Stomach (tissue), 4 donors: Measurements from ENCODE around the gene GNRHR.

Experiments used
- CTCF ChIP-seq, 7 experiments: fragments of 450-650 bp in 4 of 7; fragments of 200-600 bp in 3 of 7; sonication (generic) in 3 of 7; IDR thresholded peaks; one replicate each; pipeline ENCODE4 v1.5.1; 2016 to 2019; ENCODE audit warnings: antibody characterized with exemption in 7 of 7, control low read depth in 2 of 7, mild to moderate bottlenecking in 1 of 7
- EP300 ChIP-seq: sonication (generic); formaldehyde crosslinking; IDR thresholded peaks from one replicate; pipeline ENCODE4 v1.6.1; 2017; ENCODE audit warnings: antibody characterized with exemption

- no peak for TF ChIP-seq CTCF (IDR thresholded peaks at IDR 0.05)
- TF ChIP-seq EP300 = no peak
These were observed at the start of gene GNRHR for GRCh38 chr4:67754288-67754687.
